Adrenal gland (tissue), 5 donors: ENCODE results near the gene UROS.

Experiments
- POLR2A ChIP-seq, 2 donors: fragments of 450-650 bp; IDR thresholded peaks; one replicate each; pipeline ENCODE4 v1.6.1; 2017; ENCODE audit warnings: antibody characterized with exemption in 2 of 2, mild to moderate bottlenecking in 2 of 2, moderate library complexity in 1 of 2
- TF ChIP-seq, protein P1 (sequence below), 6 experiments: fragments of 450-650 bp in 4 of 6; fragments of 200-600 bp in 2 of 6; sonication (generic) in 1 of 6; IDR thresholded peaks; 1 replicate in 5 of 6; 2 replicates in 1 of 6; pipeline versions ENCODE4 v1.5.1 to v1.8.0; 2016 to 2021; ENCODE audit warnings: antibody characterized with exemption in 6 of 6, mild to moderate bottlenecking in 2 of 6, moderate library complexity in 1 of 6
- donor health status: DM: no; HTN: no; CAD: no.

DNA sequence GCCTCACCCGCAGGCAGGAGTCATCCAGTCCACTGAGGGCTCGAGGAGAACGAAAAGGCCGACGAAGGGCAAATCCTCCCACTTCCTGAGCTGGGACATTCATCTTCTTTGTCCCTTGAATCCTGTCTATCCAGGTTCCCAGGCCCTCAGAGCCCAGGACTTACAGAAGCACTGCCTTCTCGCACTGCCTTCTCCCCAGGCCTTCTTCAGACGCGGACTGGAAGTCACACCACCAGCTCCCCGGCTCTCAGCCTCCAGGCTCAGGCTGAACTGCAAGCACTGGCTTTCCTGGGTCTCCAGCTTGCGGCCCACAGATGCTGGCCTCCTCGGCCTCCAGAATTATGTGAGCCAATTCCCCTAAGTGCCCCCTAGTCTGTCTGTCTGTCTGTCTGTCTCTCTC is 41.0 kb downstream of the UROS start:
- TF ChIP-seq, protein P1, sequence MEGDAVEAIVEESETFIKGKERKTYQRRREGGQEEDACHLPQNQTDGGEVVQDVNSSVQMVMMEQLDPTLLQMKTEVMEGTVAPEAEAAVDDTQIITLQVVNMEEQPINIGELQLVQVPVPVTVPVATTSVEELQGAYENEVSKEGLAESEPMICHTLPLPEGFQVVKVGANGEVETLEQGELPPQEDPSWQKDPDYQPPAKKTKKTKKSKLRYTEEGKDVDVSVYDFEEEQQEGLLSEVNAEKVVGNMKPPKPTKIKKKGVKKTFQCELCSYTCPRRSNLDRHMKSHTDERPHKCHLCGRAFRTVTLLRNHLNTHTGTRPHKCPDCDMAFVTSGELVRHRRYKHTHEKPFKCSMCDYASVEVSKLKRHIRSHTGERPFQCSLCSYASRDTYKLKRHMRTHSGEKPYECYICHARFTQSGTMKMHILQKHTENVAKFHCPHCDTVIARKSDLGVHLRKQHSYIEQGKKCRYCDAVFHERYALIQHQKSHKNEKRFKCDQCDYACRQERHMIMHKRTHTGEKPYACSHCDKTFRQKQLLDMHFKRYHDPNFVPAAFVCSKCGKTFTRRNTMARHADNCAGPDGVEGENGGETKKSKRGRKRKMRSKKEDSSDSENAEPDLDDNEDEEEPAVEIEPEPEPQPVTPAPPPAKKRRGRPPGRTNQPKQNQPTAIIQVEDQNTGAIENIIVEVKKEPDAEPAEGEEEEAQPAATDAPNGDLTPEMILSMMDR (IDR thresholded peaks at IDR 0.05): no peak
- no peak for TF ChIP-seq POLR2A (IDR thresholded peaks at IDR 0.05)
